HepG2 (cell line): ENCODE measurements around the gene CTDSP1. TPM values are rescaled to one million over a fixed set of nuclear protein-coding genes. Genes with fewer than 3 reads are reported as not detected.

Experiments used
- ARNTL ChIP-seq: sonication (generic); formaldehyde crosslinking; IDR thresholded peaks from 2 replicates; pipeline ENCODE4 v1.4.0; 2020; ENCODE audit warnings: mild to moderate bottlenecking, missing genetic modification reagents
- BCL6 ChIP-seq: IDR thresholded peaks from 2 replicates; pipeline ENCODE4 v1.6.1; 2016; ENCODE audit warnings: missing genetic modification reagents, missing compliant biosample characterization
- CCAR2 ChIP-seq: fragments of 200-400 bp; formaldehyde crosslinking; optimal IDR thresholded peaks from 2 replicates; pipeline ENCODE3; 2018; ENCODE audit warnings: low read depth, mild to moderate bottlenecking, low read length, moderate library complexity
- CREBL2 ChIP-seq: sonication (generic); formaldehyde crosslinking; IDR thresholded peaks from 2 replicates; pipeline ENCODE4 v1.8.1; 2023; ENCODE audit warnings: missing genetic modification reagents, mild to moderate bottlenecking, borderline replicate concordance
- HDAC2 ChIP-seq: sonication (generic); formaldehyde crosslinking; IDR thresholded peaks from 2 replicates; pipeline ENCODE4 v1.4.0; 2020; ENCODE audit warnings: missing genetic modification reagents
- MATR3 ChIP-seq: sonication (generic); formaldehyde crosslinking; IDR thresholded peaks from 2 replicates; pipeline ENCODE4 v1.4.0; 2020; ENCODE audit warnings: missing genetic modification reagents
- MED8 ChIP-seq: sonication (generic); formaldehyde crosslinking; IDR thresholded peaks from 2 replicates; pipeline ENCODE4 v1.8.1; 2023; ENCODE audit warnings: mild to moderate bottlenecking, missing genetic modification reagents; ENCODE audit not compliant: insufficient replicate concordance
- NFKB2 ChIP-seq: sonication (generic); formaldehyde crosslinking; IDR thresholded peaks from 2 replicates; pipeline ENCODE4 v1.4.0; 2020; ENCODE audit warnings: missing genetic modification reagents, borderline replicate concordance
- PITX1 ChIP-seq: sonication (generic); formaldehyde crosslinking; IDR thresholded peaks from 2 replicates; pipeline ENCODE4 v1.5.1; 2020; ENCODE audit warnings: mild to moderate bottlenecking, missing genetic modification reagents
- RXRA ChIP-seq: sonication (generic); formaldehyde crosslinking; IDR thresholded peaks from 2 replicates; pipeline ENCODE4 v1.5.1; 2020; ENCODE audit warnings: missing genetic modification reagents
- SMAD9 ChIP-seq: sonication (generic); formaldehyde crosslinking; IDR thresholded peaks from 2 replicates; pipeline ENCODE4 v1.5.1; 2020; ENCODE audit warnings: mild to moderate bottlenecking, missing genetic modification reagents
- TOE1 ChIP-seq: sonication (generic); formaldehyde crosslinking; IDR thresholded peaks from 2 replicates; pipeline ENCODE4 v1.4.0; 2020; ENCODE audit warnings: mild to moderate bottlenecking, missing genetic modification reagents
- U2AF2 ChIP-seq: fragments of 200-400 bp; formaldehyde crosslinking; IDR thresholded peaks from 2 replicates; pipeline ENCODE4 v1.6.1; 2017; ENCODE audit warnings: low read depth, mild to moderate bottlenecking, low read length
- YY1 ChIP-seq: IDR thresholded peaks from 2 replicates; pipeline ENCODE4 v1.6.1; 2011; ENCODE audit warnings: low read length, low read depth, moderate library complexity, mild to moderate bottlenecking; ENCODE audit not compliant: insufficient read depth, insufficient replicate concordance
- ZMYM4 ChIP-seq: sonication (generic); formaldehyde crosslinking; IDR thresholded peaks from 2 replicates; pipeline ENCODE4 v1.8.1; 2023; ENCODE audit warnings: mild to moderate bottlenecking, missing genetic modification reagents
- ZNF10 ChIP-seq: sonication (generic); formaldehyde crosslinking; IDR thresholded peaks from 2 replicates; pipeline ENCODE4 v1.4.0; 2020; ENCODE audit warnings: mild to moderate bottlenecking, low read depth, missing genetic modification reagents, borderline replicate concordance
- ZNF281 ChIP-seq: sonication (generic); formaldehyde crosslinking; IDR thresholded peaks from 2 replicates; pipeline ENCODE4 v1.4.0; 2020; ENCODE audit warnings: missing genetic modification reagents, borderline replicate concordance
- ZNF468 ChIP-seq: sonication (generic); formaldehyde crosslinking; IDR thresholded peaks from 2 replicates; pipeline ENCODE4 v1.8.0; 2022; ENCODE audit warnings: mild to moderate bottlenecking, moderate library complexity, missing genetic modification reagents
- ZNF496 ChIP-seq: sonication (generic); formaldehyde crosslinking; IDR thresholded peaks from 2 replicates; pipeline ENCODE4 v1.8.1; 2023; ENCODE audit warnings: mild to moderate bottlenecking, moderate library complexity, missing genetic modification reagents; ENCODE audit not compliant: insufficient replicate concordance
- ZNF569 ChIP-seq: sonication (generic); formaldehyde crosslinking; IDR thresholded peaks from 2 replicates; pipeline ENCODE4 v1.5.0; 2020; ENCODE audit warnings: mild to moderate bottlenecking, missing genetic modification reagents, moderate library complexity, borderline replicate concordance
- ZNF607 ChIP-seq: sonication (generic); formaldehyde crosslinking; IDR thresholded peaks from 2 replicates; pipeline ENCODE4 v1.5.1; 2020; ENCODE audit warnings: missing genetic modification reagents, mild to moderate bottlenecking, borderline replicate concordance
- ZNF782 ChIP-seq: sonication (generic); formaldehyde crosslinking; IDR thresholded peaks from 2 replicates; pipeline ENCODE4 v1.4.0; 2020; ENCODE audit warnings: missing genetic modification reagents, mild to moderate bottlenecking, borderline replicate concordance
- ZNF883 ChIP-seq: sonication (generic); formaldehyde crosslinking; IDR thresholded peaks from 2 replicates; pipeline ENCODE4 v1.5.1; 2020; ENCODE audit warnings: mild to moderate bottlenecking, missing genetic modification reagents; ENCODE audit errors: not compliant biosample characterization
- ZSCAN31 ChIP-seq: sonication (generic); formaldehyde crosslinking; IDR thresholded peaks from 2 replicates; pipeline ENCODE4 v1.5.0; 2020; ENCODE audit warnings: low read depth, mild to moderate bottlenecking, missing genetic modification reagents
- polyA plus RNA-seq, 8 experiments: library from polyadenylated mRNA; depleted of rRNA in 3 of 8; stranded (reverse) in 7 of 8; unstranded in 1 of 8; fragments of >200 nt; fragmentation: Illumina TruSeq in 4 of 8; extraction: Trizol in 4 of 8; gene quantifications; 2 replicates each; pipeline versions ENCODE4 v1.2.1 to v1.2.3, GENCODE V29; 2011 to 2016; ENCODE audit warnings: low read depth in 4 of 8, missing spikeins in 1 of 8, mixed read lengths in 1 of 8; ENCODE audit not compliant: insufficient read depth in 1 of 8
- total RNA-seq, 5 experiments: library from RNA; depleted of rRNA; stranded (reverse); fragments of >200 nt; fragmentation: Illumina TruSeq; extraction: Trizol; gene quantifications; 2 replicates each; pipeline ENCODE4 v1.2.3, GENCODE V29; 2016; ENCODE audit warnings: low read depth in 1 of 5
- TF ChIP-seq, protein P1 (sequence below): sonication (generic); formaldehyde crosslinking; IDR thresholded peaks from 2 replicates; pipeline ENCODE4 v1.5.0; 2020; ENCODE audit warnings: missing genetic modification reagents

Gene CTDSP1
- total and polyA plus RNA-seq, 2 of the 13 experiments (the other 11 are each of a cell fraction or from before 2014, with no cell fraction given), result 91.0 to 268 TPM

GRCh38 chr2:218389333-218390150, 10.1 kb upstream of the CTDSP1 start (continued):
- TF ChIP-seq CREBL2 (no peak), ZSCAN31 (CRISPR knock-in tag) (no peak), ZNF607 (CRISPR knock-in tag) (no peak), MED8 (CRISPR knock-in tag) (no peak), ZNF883 (no peak), RXRA (CRISPR knock-in tag) (peak; percentile 32; the same call in 1 of the 2 replicates), YY1 (peak; percentile 77), ARNTL (no peak), ZNF281 (CRISPR knock-in tag) (peak; percentile 44; the same call in 1 of the 2 replicates), ZNF496 (CRISPR knock-in tag) (no peak), HDAC2 (CRISPR knock-in tag) (0 out of 2 replicates have a peak, but pooled peaks have one; percentile 24), ZNF782 (CRISPR knock-in tag) (no peak), U2AF2 (no peak), ZNF468 (CRISPR knock-in tag) (no peak), ZNF10 (CRISPR knock-in tag) (no peak), ZNF569 (CRISPR knock-in tag) (no peak), CCAR2 (no peak), NFKB2 (CRISPR knock-in tag) (no peak), ZMYM4 (no peak), TOE1 (no peak), PITX1 (peak; percentile 53; the same call in 1 of the 2 replicates), BCL6 (CRISPR knock-in tag) (no peak), MATR3 (CRISPR knock-in tag) (no peak), SMAD9 (no peak)
- TF ChIP-seq, protein P1, sequence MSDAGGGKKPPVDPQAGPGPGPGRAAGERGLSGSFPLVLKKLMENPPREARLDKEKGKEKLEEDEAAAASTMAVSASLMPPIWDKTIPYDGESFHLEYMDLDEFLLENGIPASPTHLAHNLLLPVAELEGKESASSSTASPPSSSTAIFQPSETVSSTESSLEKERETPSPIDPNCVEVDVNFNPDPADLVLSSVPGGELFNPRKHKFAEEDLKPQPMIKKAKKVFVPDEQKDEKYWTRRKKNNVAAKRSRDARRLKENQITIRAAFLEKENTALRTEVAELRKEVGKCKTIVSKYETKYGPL (CRISPR knock-in tag), result no peak
